Measurements from ENCODE around the gene METTL14.
"Not testable (repeated sequence)": the region's sequence is repeated elsewhere in the genome, so short reads cannot be mapped to it uniquely, and the experiment has no call there.

METTL14 gene

DNA sequence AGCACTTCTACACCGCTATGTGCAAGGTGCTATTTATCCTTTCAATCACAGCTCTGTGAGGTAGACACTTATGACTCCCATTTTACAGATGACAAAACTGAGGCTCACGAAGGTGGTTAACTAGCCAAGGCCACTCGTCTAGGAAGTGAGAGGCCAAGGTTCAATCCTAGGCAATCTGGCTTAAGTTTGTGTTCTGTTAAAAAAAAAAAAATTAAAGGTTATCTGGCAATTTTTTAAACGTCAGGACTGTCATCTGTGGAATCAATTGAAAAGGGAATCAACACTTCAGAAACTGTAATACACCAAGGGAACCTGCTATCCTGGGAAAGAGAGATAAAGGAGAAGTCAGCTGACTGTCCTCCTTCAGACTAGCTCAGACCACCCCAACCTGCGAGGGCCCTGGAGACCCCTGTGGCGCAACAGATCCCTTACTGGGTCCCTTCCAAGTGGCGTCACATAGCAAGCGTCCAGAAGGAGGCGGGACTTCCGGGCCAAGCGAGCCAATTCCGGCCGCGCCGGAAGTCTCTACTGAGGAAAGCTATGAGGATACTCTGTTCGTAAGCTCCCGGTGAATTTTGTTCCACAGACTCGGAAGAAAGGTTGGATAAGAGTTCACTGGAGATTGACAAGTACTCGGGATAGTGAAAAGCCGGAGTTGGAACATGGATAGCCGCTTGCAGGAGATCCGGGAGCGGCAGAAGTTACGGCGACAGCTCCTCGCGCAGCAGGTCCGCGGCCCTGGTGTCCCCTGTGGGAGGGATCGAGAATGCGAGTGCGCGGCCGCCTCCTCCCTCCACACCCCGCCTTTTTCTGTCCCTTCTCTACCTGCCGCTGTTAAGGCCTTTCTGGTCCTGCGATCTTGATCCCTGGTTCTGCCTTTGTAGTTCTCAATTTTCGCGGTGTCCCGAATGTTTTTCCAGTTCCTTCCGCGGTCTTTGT, at the start of gene METTL14:
TSS of gene METTL14 (plus strand) at position 520 of the 939 bp plus-strand sequence. CDS start at position 663, 143 bp downstream.
- DNase-seq (ENCODE audit: low spot score): peak; percentile 69

DNA sequence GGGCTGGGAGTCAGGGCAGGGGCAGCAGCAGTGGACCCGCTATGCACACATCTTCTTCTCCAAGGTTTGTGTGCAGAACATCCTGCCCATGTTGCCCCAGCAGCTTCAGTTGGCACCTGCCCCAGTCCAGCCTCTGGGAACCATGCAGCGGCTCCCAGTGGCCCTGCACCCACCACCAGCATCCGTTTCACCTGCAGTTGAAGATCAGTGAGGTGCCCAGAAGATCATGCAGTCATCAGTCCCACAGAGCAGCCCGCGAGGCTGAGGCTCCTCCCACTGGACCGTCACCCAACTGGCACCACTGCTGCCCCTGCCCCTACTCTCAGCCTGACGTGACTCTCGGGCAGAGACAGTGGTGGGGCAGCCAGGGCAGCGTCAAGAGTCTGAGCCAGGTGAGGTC, 49.1 kb upstream of the METTL14 start:
- DNase-seq (ENCODE audit: low spot score): not testable (repeated sequence)

DNA sequence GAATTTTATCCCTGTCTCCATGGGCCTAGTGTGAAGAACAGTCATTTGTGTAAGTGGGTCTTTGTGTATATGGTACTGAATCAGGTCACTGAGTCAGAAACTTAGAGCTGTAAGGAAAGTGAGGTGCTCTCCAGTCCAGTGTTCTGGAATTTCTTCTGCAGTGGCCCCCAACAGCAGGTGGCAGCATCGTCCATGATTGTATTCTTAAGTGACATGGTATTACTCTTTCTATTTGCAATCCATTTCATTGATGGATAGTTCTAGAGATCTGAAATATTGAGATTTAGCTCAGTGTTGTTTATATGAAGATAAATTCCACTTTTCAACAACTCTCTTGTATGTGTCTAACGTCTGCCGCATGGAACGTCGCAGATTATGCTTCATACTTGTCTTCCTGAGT, 20.5 kb upstream of the METTL14 start:
- not testable (repeated sequence) for DNase-seq (ENCODE audit: low spot score)

GRCh38 chr4:118669220-118669619, 16.0 kb upstream of the METTL14 start:
- DNase-seq (ENCODE audit: low spot score): not testable (repeated sequence)

DNA sequence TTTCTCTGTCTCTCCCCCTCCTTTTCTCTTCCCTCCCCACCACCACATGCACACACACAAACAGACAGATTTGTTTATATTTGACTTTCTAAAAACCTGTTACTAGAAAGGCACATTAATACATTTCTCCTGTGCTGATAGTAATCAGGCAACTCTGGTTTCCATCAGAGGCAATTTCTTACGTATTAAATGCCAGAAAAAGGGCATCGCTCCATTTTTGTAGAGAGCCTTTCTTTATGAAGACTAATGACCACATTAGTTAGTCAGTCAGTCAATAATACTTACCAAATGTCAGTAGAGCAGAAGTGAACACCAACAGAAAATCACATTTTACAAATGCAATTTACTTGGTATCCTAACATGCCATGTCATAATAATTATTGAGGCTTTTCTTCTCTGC, 14.2 kb upstream of the METTL14 start:
- not testable (repeated sequence) for DNase-seq (ENCODE audit: low spot score)

GRCh38 chr4:118676128-118676527, 9.1 kb upstream of the METTL14 start:
- DNase-seq (ENCODE audit: low spot score): no peak

GRCh38 chr4:118680808-118681207, 4.4 kb upstream of the METTL14 start:
- DNase-seq (ENCODE audit: low spot score): no peak

DNA sequence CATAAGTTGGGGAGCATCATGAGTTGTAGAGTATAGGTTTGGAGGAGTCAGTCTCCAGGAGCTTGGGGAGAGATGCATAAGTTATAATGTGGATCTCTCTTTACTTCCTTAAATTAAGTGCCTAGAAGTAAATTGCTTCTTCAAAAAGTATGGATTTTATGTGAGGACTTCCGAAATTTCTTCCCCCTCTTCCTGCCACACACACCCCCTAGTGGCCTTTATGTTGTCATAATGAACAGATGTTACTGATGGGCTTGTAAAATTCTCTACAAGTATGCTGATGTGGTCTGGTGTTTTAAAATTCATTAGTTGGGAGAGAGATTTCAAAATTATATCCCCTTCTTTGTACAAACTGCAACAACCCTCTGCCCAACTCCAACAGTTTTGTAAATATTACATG, 2.3 kb upstream of the METTL14 start:
- DNase-seq (ENCODE audit: low spot score): peak; percentile 31

- DNase-seq (ENCODE audit: low spot score): no peak
Observed at GRCh38 chr4:118683513-118683912, 1.7 kb upstream of the METTL14 start.

GRCh38 chr4:118703118-118703517, 17.9 kb downstream of the METTL14 start:
- no peak for DNase-seq (ENCODE audit: low spot score)

GRCh38 chr4:118711052-118711451, 25.9 kb downstream of the METTL14 start:
- no peak for DNase-seq (ENCODE audit: low spot score)

DNA sequence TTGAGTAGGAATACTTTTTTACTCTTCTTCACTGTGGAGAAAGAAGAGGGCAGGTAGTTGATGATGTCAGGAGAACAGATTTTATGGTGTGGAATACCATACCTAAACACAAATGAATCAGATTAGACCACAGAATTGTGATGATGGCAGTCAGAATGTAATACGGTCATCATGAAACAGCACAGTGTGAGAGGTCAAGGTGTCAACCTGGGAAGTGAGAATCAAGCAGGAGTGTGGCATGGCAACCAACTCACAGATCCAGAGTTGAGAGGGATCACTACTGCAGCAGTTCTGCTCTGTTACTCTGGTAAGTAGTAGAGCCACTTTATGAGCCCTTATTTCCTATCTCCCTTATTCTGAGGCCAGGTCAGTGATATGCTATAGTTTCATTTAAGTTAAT, 27.7 kb downstream of the METTL14 start:
- DNase-seq (ENCODE audit: low spot score): no peak

DNA sequence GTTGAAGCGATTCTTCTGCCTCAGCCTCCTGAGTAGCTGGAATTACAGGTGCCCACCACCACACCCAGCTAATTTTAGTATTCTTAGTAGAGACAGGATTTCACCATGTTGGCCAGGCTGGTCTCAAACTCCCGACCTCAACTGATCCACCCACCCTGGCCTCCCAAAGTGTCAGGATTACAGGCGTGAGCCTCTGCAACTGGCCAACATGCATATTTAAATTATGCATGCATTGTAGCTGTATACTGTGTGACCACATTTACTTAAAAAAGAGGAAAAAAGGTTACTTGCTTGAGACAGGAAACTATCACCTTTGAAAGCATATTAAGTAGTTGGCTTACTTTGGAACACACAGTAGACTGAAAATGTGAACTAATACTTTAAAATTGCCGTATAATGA, 29.5 kb downstream of the METTL14 start:
- no peak for DNase-seq (ENCODE audit: low spot score)

- no peak for DNase-seq (ENCODE audit: low spot score)
Observed at GRCh38 chr4:118716304-118716703, 31.1 kb downstream of the METTL14 start.

DNA sequence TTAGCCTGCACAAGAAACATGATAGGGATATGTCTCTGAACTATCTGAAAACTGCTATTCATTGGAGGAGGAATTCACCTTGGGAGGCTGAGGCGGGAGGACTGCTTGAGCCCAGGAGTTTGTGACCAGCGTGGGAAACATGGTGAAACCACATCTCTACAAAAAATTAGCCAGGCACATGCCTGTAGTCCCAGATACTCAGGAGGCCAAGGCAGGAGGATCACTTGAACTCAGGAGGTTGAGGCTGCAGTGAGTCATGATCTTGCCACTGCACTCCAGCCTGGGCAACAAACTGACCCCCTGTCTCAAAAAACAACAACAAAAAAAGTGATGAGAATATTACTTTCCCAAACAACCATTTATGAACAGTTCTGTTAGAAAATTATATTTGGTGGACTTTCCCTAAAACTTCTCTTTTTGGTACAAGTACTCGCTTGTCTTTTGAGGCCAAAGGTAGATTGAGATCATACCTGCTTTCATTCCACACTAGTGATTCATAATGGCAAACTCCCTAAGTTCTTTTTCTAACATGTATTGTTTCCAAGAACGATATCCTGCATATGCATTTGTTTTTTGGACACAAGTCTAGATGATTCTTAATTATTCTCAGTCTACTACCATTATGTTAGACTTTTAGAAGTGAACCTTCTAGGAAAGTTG, 33.4 kb downstream of the METTL14 start:
- DNase-seq (ENCODE audit: low spot score): no peak

GRCh38 chr4:118721752-118722151, 36.6 kb downstream of the METTL14 start:
- DNase-seq (ENCODE audit: low spot score): no peak

DNA sequence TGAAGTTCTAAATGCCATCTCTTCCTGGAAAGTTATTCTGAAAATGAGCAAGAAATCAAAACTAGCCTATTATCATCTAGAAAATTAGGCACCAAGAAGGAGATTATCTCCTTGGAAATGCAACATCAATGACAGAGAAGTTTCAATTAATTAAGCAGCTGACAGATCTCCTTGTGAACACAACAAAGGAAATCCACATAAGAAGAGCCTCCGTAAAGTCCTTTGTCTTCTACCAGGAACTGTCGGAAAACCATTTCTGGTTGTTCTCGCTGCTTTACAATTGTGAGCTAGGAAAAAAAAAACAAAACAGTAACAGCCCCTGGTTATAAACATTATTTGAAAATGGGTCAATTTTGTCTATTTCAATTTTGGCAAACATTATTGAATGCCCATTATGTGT, 38.2 kb downstream of the METTL14 start:
- no peak for DNase-seq (ENCODE audit: low spot score)

- no peak for DNase-seq (ENCODE audit: low spot score)
Observed at GRCh38 chr4:118727360-118727759, 42.2 kb downstream of the METTL14 start.

GRCh38 chr4:118729287-118730286, 44.4 kb downstream of the METTL14 start:
- peak; percentile 40 for DNase-seq (ENCODE audit: low spot score)

- no peak for DNase-seq (ENCODE audit: low spot score)
Observed at GRCh38 chr4:118730683-118731082, 45.5 kb downstream of the METTL14 start.

GRCh38 chr4:118732591-118733330, 47.6 kb downstream of the METTL14 start:
- peak; percentile 37 for DNase-seq (ENCODE audit: low spot score)

Measured in hepatic stellate cell (primary cell).